HUES64 (cell line): ENCODE measurements around the gene UMODL1.

Experiments used
- H3K27ac ChIP-seq: 2 replicates; pipeline ENCODE4 v1.7.0; 2013; ENCODE audit warnings: low read depth, low read length, inconsistent platforms
- H3K27me3 ChIP-seq: 2 replicates; pipeline ENCODE4 v1.6.1; 2013; ENCODE audit warnings: mild to moderate bottlenecking, low read length; ENCODE audit not compliant: insufficient read depth
- H3K36me3 ChIP-seq: 2 replicates; pipeline ENCODE4 v1.6.1; 2013; ENCODE audit warnings: mild to moderate bottlenecking, low read length; ENCODE audit not compliant: insufficient read depth
- H3K4me1 ChIP-seq: 2 replicates; pipeline ENCODE4 v1.6.1; 2013; ENCODE audit warnings: mild to moderate bottlenecking, low read length, moderate library complexity; ENCODE audit not compliant: insufficient read depth
- H3K4me3 ChIP-seq: 2 replicates; pipeline ENCODE4 v1.5.1; 2013; ENCODE audit warnings: mild to moderate bottlenecking, low read length, moderate library complexity
- H3K9ac ChIP-seq: 2 replicates; pipeline ENCODE4 v1.6.1; 2013; ENCODE audit warnings: mild to moderate bottlenecking, low read depth, low read length
- H3K9me3 ChIP-seq: 2 replicates; pipeline ENCODE4 v1.6.1; 2013; ENCODE audit warnings: low read depth, low read length; ENCODE audit not compliant: insufficient read depth
- WGBS: fragments of 150-250, 120-280 bp; methylation state at CpG from one replicate; pipeline ENCODE4 v1.1.7; 2013; ENCODE audit warnings: missing lambda C conversion rate; 5-methylcytosine and 5-hydroxymethylcytosine counted together

UMODL1 gene

DNA sequence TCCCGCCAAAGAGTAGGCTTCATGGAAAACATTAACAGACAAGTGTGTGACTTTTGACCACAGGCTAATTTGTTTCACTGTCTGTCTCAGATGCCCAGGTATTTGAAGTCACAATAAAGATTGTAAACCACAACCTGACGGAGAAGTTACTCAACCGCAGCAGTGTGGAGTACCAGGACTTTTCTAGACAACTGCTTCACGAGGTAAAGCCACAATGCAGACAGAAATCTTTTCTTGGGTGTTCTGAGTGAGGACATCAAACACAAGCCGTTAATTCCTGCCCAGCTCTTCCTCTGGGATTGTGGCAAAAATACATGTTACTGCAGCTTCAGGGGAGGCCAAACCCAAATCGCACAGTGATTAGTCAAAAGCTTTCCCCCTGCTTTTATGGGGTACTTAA lies 31.0 kb downstream of the UMODL1 start:
- no peaks in the 10 kb centered on the region for H3K9me3 ChIP-seq
- no peak overlapping the region for H3K4me3 ChIP-seq
- no peak overlapping the region for H3K9ac ChIP-seq
- H3K4me1 ChIP-seq, result no peaks in the 10 kb centered on the region
- H3K36me3 ChIP-seq, result no peaks in the 10 kb centered on the region
- WGBS, result 96% methylated on average over 6 of the region's 6 CpGs
- no peaks in the 10 kb centered on the region for H3K27me3 ChIP-seq
- H3K27ac ChIP-seq, result no peak overlapping the region

DNA sequence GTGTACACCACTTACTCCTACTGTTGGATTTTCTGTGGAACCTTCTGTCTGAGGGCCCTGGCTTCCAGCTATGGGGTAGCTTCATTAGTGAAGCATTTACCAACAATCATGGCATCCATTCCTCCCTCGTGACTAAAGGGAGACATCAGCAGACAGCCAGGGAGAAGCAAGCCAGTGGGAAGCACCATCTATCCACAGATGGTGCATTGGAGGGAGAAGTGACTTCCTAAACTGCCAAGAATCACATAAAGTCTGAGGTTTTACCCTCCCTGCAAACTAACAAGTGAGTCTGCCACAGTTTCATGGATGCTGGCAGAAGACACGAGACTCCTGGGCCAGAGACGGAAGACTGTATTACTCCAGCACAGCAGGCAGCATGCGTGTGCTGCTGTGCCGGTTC lies 31.4 kb downstream of the UMODL1 start:
- no peak overlapping the region for H3K9ac ChIP-seq
- no peak overlapping the region for H3K27ac ChIP-seq
- no peaks in the 10 kb centered on the region; the same call in 1 of the 2 replicates for H3K4me1 ChIP-seq
- H3K4me3 ChIP-seq, result no peak overlapping the region
- no peaks in the 10 kb centered on the region for H3K27me3 ChIP-seq
- no peaks in the 10 kb centered on the region for H3K9me3 ChIP-seq
- 90% methylated on average over 5 of the region's 5 CpGs for WGBS
- H3K36me3 ChIP-seq, result no peaks in the 10 kb centered on the region

DNA sequence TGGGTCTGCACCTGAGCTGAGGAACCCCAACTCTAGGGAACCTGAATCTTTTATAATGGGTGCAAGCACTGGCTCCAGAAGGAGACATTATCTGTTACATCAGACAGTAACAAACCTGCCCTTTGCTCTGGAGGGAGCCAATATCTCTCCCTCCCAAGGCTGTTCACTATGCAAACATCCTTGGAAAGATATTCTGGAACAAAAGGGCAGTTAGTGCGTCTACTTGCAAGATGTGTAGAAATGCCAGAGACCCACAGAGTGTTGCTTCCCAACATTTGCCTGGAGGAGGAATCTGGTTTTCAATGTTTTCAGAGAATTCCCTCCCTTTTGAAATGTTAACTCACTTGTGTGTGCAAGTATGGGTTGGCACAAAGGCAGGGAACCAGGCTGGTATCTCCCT lies 31.9 kb downstream of the UMODL1 start:
- H3K27me3 ChIP-seq, result no peaks in the 10 kb centered on the region
- no peaks in the 10 kb centered on the region for H3K36me3 ChIP-seq
- no peaks in the 10 kb centered on the region; the same call in 1 of the 2 replicates for H3K4me1 ChIP-seq
- 88% methylated on average over 1 of the region's 1 CpG for WGBS
- no peak overlapping the region for H3K9ac ChIP-seq
- H3K4me3 ChIP-seq, result no peak overlapping the region
- H3K9me3 ChIP-seq, result no peaks in the 10 kb centered on the region
- no peak overlapping the region for H3K27ac ChIP-seq

DNA sequence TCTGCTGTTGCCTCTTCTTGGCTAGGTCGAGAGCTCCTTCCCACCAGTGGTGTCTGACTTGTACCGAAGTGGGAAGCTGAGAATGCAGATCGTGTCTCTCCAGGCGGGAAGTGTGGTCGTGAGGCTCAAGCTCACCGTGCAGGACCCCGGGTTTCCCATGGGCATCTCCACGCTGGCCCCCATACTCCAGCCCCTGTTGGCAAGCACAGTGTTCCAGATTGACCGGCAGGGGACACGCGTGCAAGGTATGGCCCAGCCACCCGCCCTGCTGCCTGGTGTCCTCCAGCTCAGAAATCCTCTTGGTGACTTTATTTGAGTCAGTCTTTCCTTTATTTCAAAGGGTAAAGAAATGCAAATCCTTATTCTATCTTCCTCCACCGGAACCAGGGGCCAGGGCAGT lies 32.7 kb downstream of the UMODL1 start:
- no peak overlapping the region for H3K27ac ChIP-seq
- no peaks in the 10 kb centered on the region for H3K36me3 ChIP-seq
- no peak overlapping the region for H3K4me3 ChIP-seq
- no peak overlapping the region for H3K9ac ChIP-seq
- H3K4me1 ChIP-seq, result no peaks in the 10 kb centered on the region; the same call in 1 of the 2 replicates
- no peaks in the 10 kb centered on the region for H3K9me3 ChIP-seq
- WGBS, result 86% methylated on average over 13 of the region's 13 CpGs
- H3K27me3 ChIP-seq, result no peaks in the 10 kb centered on the region

DNA sequence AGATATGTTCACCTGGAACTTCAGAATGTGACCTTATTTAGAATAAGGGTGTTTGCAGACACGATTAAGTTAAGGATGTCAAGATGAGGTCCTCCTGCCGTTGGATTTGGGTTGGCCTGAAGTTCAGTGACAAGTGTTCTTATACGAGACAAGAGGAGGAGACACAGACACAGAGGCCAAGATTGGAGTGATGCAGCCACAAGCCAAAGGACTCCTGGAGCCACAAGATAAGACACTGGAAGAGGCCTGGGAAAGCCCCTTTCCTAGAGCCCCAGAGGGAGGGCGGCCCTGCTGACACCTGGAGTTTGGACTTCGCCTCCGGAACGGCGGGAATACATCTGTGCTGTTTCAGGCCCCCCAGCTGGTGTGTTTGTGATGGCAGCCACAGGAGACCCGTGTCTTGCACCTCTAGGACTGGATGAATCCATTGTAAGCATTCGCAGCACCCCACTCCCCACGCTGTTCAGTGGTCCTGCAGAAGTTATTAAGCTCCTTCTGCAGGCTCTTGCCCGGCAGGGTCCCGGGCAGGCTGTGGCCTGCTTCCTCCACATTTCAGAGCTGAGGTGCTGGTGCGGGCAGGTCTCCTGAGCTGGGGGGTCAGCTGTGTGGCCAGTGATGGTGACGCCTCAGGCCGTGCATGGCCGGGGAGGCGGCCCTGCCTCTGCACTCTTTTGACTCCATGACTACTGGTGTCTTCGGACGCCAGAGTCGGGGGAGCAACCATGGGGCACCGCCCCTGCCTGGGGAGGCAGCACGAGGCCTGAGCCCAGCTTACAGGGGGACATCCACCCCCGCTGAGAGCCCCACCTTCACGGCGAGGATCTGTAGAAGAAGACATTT lies 34.6 kb downstream of the UMODL1 start:
- WGBS, result 91% methylated on average over 26 of the region's 26 CpGs
- H3K4me1 ChIP-seq, result no peaks in the 10 kb centered on the region; the same call in 1 of the 2 replicates
- H3K9me3 ChIP-seq, result no peaks in the 10 kb centered on the region
- H3K27me3 ChIP-seq, result no peaks in the 10 kb centered on the region
- no peak overlapping the region for H3K27ac ChIP-seq
- no peak overlapping the region for H3K4me3 ChIP-seq
- no peaks in the 10 kb centered on the region for H3K36me3 ChIP-seq
- no peak overlapping the region for H3K9ac ChIP-seq

DNA sequence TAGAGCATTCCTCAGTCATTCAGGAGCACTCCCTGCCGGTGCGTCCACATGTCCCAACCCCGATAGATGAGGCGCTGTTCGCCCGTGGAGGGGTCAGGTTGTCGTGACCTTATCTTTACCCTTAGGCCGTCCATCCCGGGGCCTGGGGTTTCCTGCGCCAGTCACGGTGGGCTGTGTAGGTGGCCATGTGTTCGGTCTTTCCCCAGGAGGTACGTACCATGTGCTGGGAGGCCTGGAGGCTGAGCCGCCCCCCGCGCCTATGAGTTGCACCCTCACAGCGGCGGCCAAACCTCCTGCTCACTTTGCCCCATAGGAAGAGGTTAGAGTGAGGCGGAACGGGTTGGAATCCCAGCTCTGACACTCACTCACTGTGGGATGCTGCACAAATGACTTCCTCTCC lies 35.3 kb downstream of the UMODL1 start:
- Histone ChIP-seq H3K27ac (no peak overlapping the region), H3K36me3 (no peaks in the 10 kb centered on the region), H3K4me1 (no peaks in the 10 kb centered on the region; the same call in 1 of the 2 replicates), H3K9ac (no peak overlapping the region), H3K9me3 (no peaks in the 10 kb centered on the region), H3K27me3 (no peaks in the 10 kb centered on the region), H3K4me3 (no peak overlapping the region)
- WGBS, result 95% methylated on average over 20 of the region's 20 CpGs

DNA sequence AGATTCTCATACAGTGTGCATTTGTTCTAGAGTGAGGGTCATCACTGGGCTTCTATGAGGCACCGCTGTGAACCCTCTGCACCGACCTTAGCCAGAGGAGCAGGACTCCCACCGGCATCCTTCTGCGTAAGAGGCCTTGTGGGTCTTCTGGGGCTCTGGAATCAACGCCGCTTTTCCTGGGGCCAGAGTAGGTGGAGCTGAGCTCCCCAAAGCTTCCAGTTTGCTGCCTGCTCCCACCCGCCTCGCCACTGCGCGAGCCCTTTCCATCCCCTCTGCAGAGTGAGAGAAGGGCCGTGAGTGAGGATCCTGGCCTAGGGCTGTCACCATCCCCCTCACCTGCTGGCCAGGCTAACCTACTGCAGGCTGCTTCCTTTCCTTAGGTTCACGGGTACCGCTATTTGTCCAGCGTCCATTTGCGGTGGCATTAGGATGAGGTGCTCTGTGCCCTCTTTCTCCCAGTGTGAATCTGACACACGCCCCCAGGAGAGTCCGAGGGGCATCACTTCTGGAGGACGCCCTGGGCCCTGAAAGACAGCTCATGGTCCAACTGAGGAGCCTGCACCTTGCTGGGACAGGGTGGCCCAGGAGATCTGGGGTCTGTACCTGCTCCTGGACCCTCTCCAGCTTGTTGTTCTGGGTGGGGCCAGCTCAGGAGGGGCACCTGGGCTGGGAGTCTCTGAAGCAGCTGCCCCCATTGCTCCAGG lies 36.2 kb downstream of the UMODL1 start:
- Histone ChIP-seq H3K36me3 (no peaks in the 10 kb centered on the region), H3K9me3 (no peaks in the 10 kb centered on the region), H3K27ac (no peak overlapping the region), H3K4me1 (no peaks in the 10 kb centered on the region; the same call in 1 of the 2 replicates), H3K27me3 (no peaks in the 10 kb centered on the region), H3K9ac (no peak overlapping the region), H3K4me3 (no peak overlapping the region)
- WGBS, result 88% methylated on average over 18 of the region's 18 CpGs

DNA sequence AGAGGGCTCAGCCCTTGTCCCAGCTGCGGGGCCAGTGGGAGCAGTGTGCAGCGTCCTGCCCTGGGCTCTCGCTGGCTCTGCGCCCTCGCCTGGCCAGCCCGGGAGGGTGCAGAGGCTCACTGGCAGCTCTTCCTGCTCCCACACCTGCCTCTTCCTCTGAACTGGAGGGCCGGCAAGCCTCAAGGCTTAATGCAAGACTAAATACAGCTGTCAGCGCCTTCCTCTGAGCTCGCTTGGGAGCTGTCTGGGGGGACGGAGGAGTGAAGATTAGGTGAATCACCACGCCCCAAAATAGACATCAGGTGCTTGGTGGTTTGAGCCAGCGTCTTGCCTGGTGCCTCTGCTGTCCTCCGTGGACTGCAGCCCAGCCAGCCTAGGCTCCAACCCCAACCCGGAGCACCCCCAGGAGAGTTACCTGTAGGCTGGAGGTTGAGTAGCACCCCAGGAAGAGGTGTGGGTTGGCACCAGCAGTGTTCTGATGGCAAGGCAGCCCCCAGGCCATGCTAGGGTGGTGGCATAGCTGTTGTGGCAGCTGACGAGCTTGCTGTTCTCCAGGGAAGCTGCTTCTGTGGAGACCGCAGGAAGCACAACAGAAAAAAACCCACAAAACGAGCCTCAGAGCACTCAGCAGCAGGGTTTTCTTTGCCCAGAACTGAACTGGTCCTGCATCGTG lies 36.9 kb downstream of the UMODL1 start:
- Histone ChIP-seq H3K27ac (no peak overlapping the region), H3K9me3 (no peaks in the 10 kb centered on the region), H3K27me3 (no peaks in the 10 kb centered on the region), H3K36me3 (no peaks in the 10 kb centered on the region), H3K9ac (no peak overlapping the region), H3K4me3 (no peak overlapping the region), H3K4me1 (no peaks in the 10 kb centered on the region; the same call in 1 of the 2 replicates)
- 40% methylated on average over 18 of the region's 18 CpGs for WGBS

DNA sequence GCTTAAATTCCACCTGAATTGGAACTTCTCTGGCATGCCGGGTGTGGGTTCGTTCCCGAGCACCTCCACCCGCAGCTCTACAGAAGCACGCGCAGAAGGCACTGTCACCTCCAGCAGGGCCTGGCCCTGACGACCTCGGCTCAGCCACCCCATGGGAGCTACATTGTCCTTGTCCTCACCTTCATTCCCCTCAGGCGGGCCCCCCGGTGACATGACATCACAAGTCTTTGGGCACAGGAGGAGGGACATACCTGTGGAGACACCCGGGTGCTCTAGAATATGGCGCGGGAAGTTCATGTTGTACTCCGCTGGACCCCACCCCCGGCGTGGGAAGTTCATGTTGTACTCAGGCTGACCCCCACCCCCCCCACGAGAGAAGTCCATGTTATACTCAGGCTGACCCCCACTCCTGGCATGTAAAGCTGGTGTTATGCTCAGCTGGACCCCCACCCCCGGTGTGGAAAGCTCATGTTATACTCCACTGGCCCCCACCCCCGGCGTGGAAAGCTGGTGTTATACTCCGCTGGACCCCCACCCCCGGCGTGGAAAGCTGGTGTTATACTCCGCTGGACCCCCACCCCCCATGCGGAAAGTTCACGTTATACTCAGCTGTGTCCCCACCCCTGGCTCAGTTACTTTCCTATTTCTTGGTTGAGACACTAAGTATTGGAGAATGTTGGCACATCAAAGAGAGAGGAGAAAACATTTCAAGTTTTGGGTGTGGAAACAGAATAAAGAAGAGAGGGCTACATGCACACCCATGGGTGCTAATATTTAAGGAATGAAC lies 37.6 kb downstream of the UMODL1 start:
- H3K4me3 ChIP-seq, result no peak overlapping the region
- no peaks in the 10 kb centered on the region for H3K9me3 ChIP-seq
- no peaks in the 10 kb centered on the region for H3K36me3 ChIP-seq
- no peak overlapping the region for H3K27ac ChIP-seq
- H3K9ac ChIP-seq, result no peak overlapping the region
- no peaks in the 10 kb centered on the region; the same call in 1 of the 2 replicates for H3K4me1 ChIP-seq
- WGBS, result 87% methylated on average over 21 of the region's 26 CpGs
- H3K27me3 ChIP-seq, result no peaks in the 10 kb centered on the region

DNA sequence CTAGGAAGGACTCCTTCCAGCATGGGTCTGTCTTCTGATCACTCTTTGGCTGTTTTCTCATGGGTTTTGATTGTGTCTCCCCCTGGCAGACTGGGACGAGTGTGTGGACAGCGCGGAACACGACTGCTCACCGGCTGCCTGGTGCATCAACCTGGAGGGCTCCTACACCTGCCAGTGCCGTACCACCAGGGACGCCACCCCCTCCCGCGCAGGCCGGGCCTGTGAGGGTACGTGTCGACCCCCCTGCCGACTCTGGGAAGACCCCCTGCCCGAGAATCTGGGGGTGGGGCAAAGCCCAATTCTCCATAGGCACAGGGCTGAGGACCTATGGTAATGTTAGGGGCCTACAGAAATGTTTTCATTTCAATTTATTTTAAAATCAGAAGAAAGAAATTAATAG lies 38.4 kb downstream of the UMODL1 start:
- Histone ChIP-seq H3K4me1 (no peaks in the 10 kb centered on the region; the same call in 1 of the 2 replicates), H3K27ac (no peak overlapping the region), H3K9ac (no peak overlapping the region), H3K27me3 (no peaks in the 10 kb centered on the region), H3K9me3 (no peaks in the 10 kb centered on the region), H3K4me3 (no peak overlapping the region), H3K36me3 (no peaks in the 10 kb centered on the region)
- WGBS, result 89% methylated on average over 14 of the region's 14 CpGs
